ENCODE data around the gene NTMT2.

NTMT2 gene

GRCh38 chr1:170182442-170182841 is 36.7 kb downstream of the NTMT2 start:
- no peak for TF ChIP-seq CTCF (IDR thresholded peaks at IDR 0.05; ENCODE audit: low read depth, low read length)
- no peak for DNase-seq (ENCODE audit: low read depth, low spot score)
- no peak overlapping the region for H3K4me3 ChIP-seq (ENCODE audit: low read depth, low read length)
- in situ Hi-C loops (cut with HindIII; ENCODE audit: low sequenced_read_pairs), result no loop called here

GRCh38 chr1:170192546-170192945 is 46.8 kb downstream of the NTMT2 start:
- in situ Hi-C loops (cut with HindIII; ENCODE audit: low sequenced_read_pairs), result no loop called here
- H3K4me3 ChIP-seq (ENCODE audit: low read depth, low read length), result no peak overlapping the region
- DNase-seq (ENCODE audit: low read depth, low spot score), result no peak
- TF ChIP-seq CTCF (IDR thresholded peaks at IDR 0.05; ENCODE audit: low read depth, low read length), result no peak

DNA sequence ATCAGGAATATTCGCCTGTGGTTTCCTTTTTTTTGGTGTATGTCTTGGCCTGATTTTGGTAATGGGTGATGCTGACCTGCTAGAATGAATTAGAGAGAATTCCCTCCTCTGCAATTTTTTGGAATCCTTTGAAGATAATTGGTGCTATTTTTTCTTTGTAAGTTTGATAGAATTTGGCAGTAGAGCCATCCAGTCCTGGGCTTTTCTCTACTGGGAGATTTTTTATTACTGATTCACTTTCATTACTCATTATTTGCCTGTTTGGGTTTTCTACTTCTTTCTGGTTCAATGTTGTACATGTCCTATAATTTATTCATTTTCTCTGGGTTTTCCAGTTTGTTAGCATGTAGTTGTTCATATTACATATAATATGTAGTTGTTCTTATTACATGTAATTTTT is 48.7 kb downstream of the NTMT2 start:
- in situ Hi-C loops (cut with HindIII; ENCODE audit: low sequenced_read_pairs), result no loop called here
- DNase-seq (ENCODE audit: low read depth, low spot score), result no peak
- TF ChIP-seq CTCF (IDR thresholded peaks at IDR 0.05; ENCODE audit: low read depth, low read length), result no peak
- H3K4me3 ChIP-seq (ENCODE audit: low read depth, low read length), result no peak overlapping the region

- DNase-seq (ENCODE audit: low read depth, low spot score), result no peak
- no peak overlapping the region for H3K4me3 ChIP-seq (ENCODE audit: low read depth, low read length)
- in situ Hi-C loops (cut with HindIII; ENCODE audit: low sequenced_read_pairs), result no loop called here
- no peak for TF ChIP-seq CTCF (IDR thresholded peaks at IDR 0.05; ENCODE audit: low read depth, low read length)
These were observed 50.9 kb downstream of the NTMT2 start for GRCh38 chr1:170196490-170197236.

DNA sequence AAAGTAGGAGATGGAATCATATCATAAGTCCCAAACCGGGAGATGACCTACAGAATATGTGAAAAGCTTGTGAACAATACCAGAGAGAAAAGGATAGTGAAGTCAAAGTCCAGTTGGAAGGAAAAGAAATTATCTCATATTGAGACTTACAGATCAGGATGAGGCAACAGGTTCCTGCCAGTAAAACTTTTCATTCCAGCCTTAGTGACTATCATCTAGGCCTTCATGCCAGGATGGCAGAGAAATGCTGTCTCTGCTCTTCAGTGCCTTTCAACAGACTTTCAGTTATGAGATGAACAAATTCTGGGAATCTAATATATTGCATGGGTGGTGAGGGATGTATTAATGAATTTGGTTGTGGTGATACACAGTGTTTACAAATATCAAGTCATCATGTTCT is 52.3 kb downstream of the NTMT2 start:
- H3K4me3 ChIP-seq (ENCODE audit: low read depth, low read length), result no peak overlapping the region
- no peak for TF ChIP-seq CTCF (IDR thresholded peaks at IDR 0.05; ENCODE audit: low read depth, low read length)
- in situ Hi-C loops (cut with HindIII; ENCODE audit: low sequenced_read_pairs), result no loop called here
- no peak for DNase-seq (ENCODE audit: low read depth, low spot score)

- no peak for TF ChIP-seq CTCF (IDR thresholded peaks at IDR 0.05; ENCODE audit: low read depth, low read length)
- in situ Hi-C loops (cut with HindIII; ENCODE audit: low sequenced_read_pairs), result no loop called here
- H3K4me3 ChIP-seq (ENCODE audit: low read depth, low read length), result no peak overlapping the region
- no peak for DNase-seq (ENCODE audit: low read depth, low spot score)
These were observed 52.8 kb downstream of the NTMT2 start for GRCh38 chr1:170198584-170198983.

Data from astrocyte of the spinal cord (primary cell).